ENCODE measurements around the gene CYBRD1.

DNA sequence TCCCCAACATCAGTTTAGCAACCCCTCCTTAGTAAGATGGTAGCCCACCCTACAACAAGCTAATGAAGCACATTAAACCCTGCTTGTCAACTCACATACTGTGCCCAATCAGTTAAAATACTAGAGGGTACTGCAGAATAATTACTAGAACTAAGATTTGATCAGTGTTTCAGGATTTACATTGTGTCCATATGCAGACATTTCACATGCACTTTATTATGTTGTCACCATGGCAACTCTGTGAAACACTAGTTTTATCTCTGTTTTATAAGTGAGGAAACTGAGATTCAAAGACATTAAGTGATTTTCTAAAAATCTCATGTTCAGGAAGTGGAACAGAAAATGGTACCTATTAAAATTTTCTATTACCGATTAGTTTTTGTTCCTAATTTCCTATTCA, 61.7 kb downstream of the CYBRD1 start:
- TF ChIP-seq, protein P1, sequence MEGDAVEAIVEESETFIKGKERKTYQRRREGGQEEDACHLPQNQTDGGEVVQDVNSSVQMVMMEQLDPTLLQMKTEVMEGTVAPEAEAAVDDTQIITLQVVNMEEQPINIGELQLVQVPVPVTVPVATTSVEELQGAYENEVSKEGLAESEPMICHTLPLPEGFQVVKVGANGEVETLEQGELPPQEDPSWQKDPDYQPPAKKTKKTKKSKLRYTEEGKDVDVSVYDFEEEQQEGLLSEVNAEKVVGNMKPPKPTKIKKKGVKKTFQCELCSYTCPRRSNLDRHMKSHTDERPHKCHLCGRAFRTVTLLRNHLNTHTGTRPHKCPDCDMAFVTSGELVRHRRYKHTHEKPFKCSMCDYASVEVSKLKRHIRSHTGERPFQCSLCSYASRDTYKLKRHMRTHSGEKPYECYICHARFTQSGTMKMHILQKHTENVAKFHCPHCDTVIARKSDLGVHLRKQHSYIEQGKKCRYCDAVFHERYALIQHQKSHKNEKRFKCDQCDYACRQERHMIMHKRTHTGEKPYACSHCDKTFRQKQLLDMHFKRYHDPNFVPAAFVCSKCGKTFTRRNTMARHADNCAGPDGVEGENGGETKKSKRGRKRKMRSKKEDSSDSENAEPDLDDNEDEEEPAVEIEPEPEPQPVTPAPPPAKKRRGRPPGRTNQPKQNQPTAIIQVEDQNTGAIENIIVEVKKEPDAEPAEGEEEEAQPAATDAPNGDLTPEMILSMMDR (IDR thresholded peaks at IDR 0.05), result no peak
- no peak for TF ChIP-seq POLR2A (IDR thresholded peaks at IDR 0.05)
